CD4-positive, alpha-beta T cell treated with Interleukin-4 for 1 hour (primary cell): Measurements from ENCODE around the gene ERICH2.

Source experiments
- DNase-seq, 2 donors: peaks; one replicate each; pipeline ENCODE4 v3.0.0-alpha.2; 2020 to 2022

ERICH2 gene

DNA sequence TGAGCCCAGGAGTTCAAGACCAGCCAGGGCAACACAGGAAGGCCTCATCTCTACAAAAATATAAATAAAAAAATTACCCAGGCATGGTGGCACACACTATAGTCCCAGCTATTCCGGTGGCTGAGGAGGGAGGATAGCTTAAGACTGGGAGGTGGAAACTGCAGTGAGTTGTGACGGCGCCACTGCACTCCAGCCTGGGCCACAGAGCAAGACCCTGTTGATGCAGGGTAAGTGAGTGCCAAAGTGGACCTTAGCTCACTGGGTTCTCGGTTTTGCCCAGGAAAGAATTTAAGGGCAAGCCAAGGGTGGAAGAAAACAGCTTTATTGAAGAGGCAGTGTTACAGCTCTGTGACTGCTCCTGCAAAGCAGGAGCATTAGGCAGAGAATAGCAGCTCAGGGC is 6.9 kb upstream of the ERICH2 start:
- DNase-seq = no peak

- DNase-seq = no peak
Measured at GRCh38 chr2:170764880-170765261, 5.3 kb upstream of the ERICH2 start.

- no peak for DNase-seq
Measured at GRCh38 chr2:170766693-170767092, 3.5 kb upstream of the ERICH2 start.

DNA sequence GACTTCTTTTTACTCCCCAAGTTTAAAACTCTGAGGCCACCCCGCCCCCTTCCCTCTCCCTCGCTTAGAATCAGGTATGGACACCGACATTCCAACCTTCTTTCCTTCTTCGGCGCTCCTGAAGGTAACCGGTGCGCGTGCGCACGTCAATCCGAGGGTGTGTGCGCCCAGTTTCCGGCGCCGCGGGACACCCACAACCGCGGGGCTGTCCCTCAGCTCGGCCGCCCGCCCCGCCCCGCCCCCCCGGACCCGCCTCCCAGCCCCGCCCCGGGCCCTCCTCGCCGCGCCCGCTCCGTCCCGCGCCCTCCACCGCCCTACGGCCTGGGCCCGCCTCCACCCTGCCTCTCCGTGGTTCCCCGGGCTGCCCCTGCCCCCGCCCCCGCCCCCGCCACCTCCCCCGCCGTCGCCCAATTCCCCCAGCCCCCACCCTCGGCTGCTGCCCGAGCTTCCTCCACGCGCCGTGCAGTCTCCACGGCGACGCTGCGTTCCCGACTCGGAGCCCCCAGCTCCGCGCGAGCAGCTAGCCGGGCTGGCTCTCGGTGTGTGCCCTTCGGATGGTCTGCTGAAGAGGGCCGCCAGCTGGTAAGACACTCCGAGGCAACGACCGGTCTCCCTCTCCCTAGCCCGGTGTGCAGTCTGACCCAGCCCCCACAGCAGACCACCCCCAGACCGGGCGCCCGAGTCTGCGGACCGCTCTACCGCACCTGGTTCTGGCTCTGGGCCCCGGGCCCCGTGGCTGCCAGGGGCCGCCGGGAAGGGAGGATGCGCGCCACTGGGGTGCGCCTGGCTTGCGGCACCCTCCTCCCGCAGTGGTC is 635 bp downstream of the ERICH2 start:
- peak; percentile 76 to 77 for DNase-seq

- DNase-seq = no peak
Measured at GRCh38 chr2:170771421-170771937, 1.3 kb downstream of the ERICH2 start.

- DNase-seq = no peak
Measured at GRCh38 chr2:170772295-170772694, 2.1 kb downstream of the ERICH2 start.

DNA sequence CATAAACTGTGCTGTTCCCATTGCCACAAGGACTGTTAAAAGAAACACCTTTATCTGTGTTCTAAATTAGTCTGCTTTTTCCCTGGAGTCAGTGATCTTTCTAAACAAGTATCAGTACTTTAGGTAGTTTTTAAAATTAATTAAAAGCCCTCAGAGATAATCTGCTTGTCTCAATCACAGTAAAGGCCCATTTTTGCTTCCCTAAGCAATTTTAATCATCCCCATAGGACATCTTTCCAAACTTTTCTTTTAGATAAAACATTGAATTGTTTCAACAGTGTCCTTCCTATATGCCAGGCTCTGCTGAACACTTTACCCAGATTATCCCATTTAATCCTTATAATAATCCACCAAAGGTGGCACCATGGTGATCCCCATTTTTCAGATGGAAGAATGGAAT is 3.9 kb downstream of the ERICH2 start:
- no peak for DNase-seq

DNA sequence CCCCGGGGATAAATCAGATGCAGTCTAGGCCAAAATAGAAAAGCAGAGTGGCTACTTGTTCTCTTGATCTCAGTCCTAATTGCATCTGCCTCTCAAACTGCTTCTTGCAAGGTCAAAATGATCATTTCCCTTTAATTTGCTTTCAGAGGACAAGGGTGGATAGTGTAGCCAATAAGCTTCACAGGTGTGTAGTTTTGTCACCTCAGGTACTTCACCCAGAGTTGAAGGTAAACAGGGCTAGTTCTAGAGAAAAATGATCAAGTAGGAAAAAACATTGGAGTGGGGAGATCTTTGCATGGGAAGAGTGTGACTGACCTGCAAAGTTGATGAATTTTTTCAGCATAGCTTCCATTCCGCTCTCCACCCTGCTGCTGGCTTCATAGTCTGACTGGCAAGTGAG is 8.7 kb downstream of the ERICH2 start:
- DNase-seq = no peak

DNA sequence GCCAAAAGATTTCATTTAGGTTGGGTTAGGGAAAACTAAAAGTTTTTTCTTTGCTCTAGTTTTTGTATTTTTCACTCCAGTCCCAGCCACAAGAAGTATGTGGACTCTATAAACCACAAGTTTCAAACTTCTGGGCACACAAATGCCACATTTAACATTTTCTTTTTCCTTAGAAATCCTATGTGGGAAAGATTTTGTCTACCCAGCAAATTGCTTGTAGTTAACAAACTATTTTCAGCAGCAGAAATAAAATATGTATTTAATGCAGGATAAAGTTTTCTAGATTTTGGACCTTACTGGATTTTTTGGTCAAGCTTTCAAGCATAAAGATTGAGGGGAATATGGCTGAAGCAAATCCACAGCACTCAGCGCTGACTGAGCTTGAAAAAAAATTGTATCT is 9.1 kb downstream of the ERICH2 start:
- DNase-seq = no peak

DNA sequence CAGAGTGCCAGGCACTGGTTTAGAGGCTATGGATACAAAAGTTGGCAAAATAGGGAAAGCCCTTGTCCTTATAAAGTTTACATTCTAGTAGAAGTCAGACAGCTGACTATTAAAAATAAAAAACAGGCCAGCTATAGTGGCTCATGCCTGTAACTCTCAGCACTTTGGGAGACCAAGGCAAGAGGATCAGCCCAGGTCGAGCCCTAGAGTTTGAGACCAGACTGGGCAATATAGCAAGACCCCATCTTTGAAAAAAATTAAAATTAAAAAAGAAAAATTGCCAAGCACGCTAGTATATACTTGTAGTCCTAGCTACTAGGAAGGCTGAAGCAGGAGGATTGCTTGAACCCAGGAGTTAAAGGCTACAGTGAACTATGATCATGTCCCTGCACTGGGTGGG is 12.5 kb downstream of the ERICH2 start:
- no peak for DNase-seq

DNA sequence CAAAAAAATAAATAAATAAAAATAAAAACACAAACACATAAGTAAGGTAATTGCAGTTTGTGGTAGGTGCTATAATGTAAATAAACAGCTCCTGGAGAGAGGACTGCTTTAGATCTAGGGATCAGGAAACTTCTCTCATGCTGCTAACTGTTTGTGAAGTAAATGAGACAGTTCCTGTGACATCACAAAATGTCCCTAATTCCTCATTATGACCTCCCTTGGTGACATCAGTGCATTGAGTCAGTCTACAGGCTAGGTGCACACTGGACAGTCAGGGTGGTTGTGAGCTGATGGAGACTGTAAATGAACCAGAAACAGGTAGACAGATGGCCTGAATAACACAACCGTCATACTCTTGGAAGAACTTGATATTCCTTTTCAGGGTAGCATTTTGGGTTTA is 13.4 kb downstream of the ERICH2 start:
- DNase-seq = no peak

GRCh38 chr2:170798996-170799395 is 28.8 kb downstream of the ERICH2 start:
- DNase-seq = no peak

DNA sequence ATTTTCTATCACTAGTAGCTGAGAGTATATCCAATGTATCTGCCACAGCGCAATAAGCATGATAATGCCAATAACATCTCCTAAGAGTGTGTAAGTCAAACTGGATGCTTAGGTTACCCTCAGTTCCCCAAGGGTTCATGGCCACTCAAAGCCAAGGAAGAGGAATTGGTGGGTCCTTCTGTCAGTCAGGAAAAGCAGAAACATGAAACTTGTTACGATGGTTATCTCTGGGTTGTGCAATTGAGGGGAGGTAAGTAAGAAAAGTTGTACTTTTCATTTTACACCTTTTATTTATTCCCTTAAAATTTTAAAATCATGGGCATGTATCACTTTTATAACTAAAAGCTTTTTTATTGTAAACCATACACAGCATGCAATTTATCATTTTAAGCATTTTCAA is 36.4 kb downstream of the ERICH2 start:
- no peak for DNase-seq

GRCh38 chr2:170812710-170813600 is 42.8 kb downstream of the ERICH2 start:
- peak in 1 of 2 donors; percentile 65 for DNase-seq

- no peak for DNase-seq
Measured at GRCh38 chr2:170813611-170814532, 43.7 kb downstream of the ERICH2 start.

GRCh38 chr2:170814533-170815230 is 44.5 kb downstream of the ERICH2 start:
- DNase-seq = no peak

DNA sequence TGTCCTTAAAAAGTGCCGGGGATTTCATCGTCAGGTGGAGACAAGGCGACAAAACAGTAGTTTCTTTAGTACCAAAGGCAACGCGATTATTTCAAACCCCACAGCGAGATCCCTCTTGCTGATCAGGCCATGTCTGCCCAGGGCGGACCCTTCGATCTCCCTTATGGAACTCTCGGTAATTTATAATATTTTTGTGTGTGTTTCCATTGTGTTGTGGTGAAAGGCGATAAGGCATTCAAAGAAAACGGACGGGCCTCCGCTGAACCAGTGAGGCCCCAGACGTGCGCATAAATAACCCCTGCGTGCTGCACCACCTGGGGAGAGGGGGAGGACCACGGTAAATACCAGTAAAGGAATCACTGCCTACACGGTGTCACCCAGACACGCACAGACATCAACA is 45.1 kb downstream of the ERICH2 start:
- DNase-seq = no peak

- DNase-seq = peak; percentile 57 to 67
Measured at GRCh38 chr2:170815746-170816503, 45.7 kb downstream of the ERICH2 start.

DNA sequence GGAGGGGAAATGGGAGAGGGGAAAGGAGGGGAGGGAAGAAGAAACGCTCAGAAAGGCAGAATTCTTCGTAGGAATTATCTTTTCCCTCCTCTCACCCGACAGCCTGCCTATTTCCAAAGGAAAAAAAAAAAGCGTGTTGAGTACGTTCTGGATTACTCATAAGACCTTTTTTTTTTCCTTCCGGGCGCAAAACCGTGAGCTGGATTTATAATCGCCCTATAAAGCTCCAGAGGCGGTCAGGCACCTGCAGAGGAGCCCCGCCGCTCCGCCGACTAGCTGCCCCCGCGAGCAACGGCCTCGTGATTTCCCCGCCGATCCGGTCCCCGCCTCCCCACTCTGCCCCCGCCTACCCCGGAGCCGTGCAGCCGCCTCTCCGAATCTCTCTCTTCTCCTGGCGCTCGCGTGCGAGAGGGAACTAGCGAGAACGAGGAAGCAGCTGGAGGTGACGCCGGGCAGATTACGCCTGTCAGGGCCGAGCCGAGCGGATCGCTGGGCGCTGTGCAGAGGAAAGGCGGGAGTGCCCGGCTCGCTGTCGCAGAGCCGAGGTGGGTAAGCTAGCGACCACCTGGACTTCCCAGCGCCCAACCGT is 46.4 kb downstream of the ERICH2 start, which contains the start of gene GAD1:
TSS of gene GAD1 (plus strand) at position 384 of the 589 bp plus-strand sequence. CDS start 1,705 bp downstream, outside the sequence.
- DNase-seq = peak; percentile 56
